HL-60 (cell line): Measurements from ENCODE around the gene YIPF4.

ENCODE experiments used
- DNase-seq, 2 experiments: peaks; one replicate each; pipeline ENCODE4 v3.0.0-alpha.2; 2010 to 2020; ENCODE audit warnings: low read depth in 1 of 2, low spot score in 1 of 2
- H3K27ac ChIP-seq: fragments of 250-450 bp; sonication (Bioruptor Pico); replicated peaks from 2 replicates; pipeline ENCODE4 v1.5.1; 2020; ENCODE audit warnings: mild to moderate bottlenecking, moderate library complexity
- H3K27me3 ChIP-seq: fragments of 250-450 bp; sonication (Bioruptor Pico); 2 replicates; pipeline ENCODE4 v1.5.1; 2021; ENCODE audit warnings: mild to moderate bottlenecking, moderate library complexity; ENCODE audit not compliant: insufficient read depth, poor library complexity, severe bottlenecking
- H3K4me3 ChIP-seq: replicated peaks from 2 replicates; pipeline ENCODE4 v1.5.1; 2011; ENCODE audit warnings: mild to moderate bottlenecking, control low read depth, low read length; ENCODE audit not compliant: insufficient read depth
- CTCF ChIP-seq: IDR thresholded peaks from one replicate; pipeline ENCODE4 v1.5.1; 2011; ENCODE audit warnings: low read length, control low read depth, inconsistent platforms; ENCODE audit not compliant: insufficient read depth
- GABPA ChIP-seq: IDR thresholded peaks from 2 replicates; pipeline ENCODE4 v1.6.1; 2012; ENCODE audit warnings: low read depth
- POLR2AphosphoS5 ChIP-seq: IDR thresholded peaks from 2 replicates; pipeline ENCODE4 v1.6.1; 2012; ENCODE audit warnings: low read depth
- REST ChIP-seq: IDR thresholded peaks from 2 replicates; pipeline ENCODE4 v1.6.1; 2012; ENCODE audit warnings: low read depth; ENCODE audit not compliant: insufficient replicate concordance
- SPI1 ChIP-seq: IDR thresholded peaks from 2 replicates; pipeline ENCODE4 v1.6.1; 2012; ENCODE audit warnings: low read depth, mild to moderate bottlenecking, borderline replicate concordance

YIPF4 gene

GRCh38 chr2:32237996-32238395 is 39.7 kb upstream of the YIPF4 start:
- DNase-seq, result no peak
- TF ChIP-seq POLR2AphosphoS5, result no peak
- TF ChIP-seq SPI1, result no peak
- no peak for TF ChIP-seq REST
- no peak for TF ChIP-seq GABPA
- TF ChIP-seq CTCF, result no peak
- Histone ChIP-seq H3K4me3 (no peak overlapping the region), H3K27ac (no peak overlapping the region), H3K27me3 (no peaks in the 10 kb centered on the region)

GRCh38 chr2:32242331-32242730 is 35.4 kb upstream of the YIPF4 start:
- H3K27ac ChIP-seq, result no peak overlapping the region
- H3K4me3 ChIP-seq, result no peak overlapping the region
- no peaks in the 10 kb centered on the region for H3K27me3 ChIP-seq
- DNase-seq, result no peak
- TF ChIP-seq POLR2AphosphoS5 (no peak), CTCF (no peak)

DNA sequence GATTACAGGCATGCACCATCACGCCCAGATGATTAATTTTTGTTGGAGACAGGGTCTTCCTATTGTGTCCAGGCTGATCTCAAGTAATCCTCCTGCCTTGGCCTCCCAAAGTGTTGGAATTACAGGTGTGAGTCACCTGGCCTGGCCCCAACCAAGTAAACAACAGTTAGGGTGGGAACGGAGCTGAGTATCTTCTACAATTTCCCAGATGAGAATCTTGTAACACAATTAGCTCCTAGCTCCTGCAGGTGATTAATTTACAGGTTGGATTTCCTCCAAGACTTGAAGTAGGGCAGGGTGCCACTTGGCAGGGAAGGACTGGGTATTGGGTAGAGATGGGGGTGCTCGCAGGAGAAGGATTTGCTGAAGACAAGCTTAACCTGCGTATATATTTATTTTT is 30.8 kb upstream of the YIPF4 start:
- no peaks in the 10 kb centered on the region for H3K27me3 ChIP-seq
- TF ChIP-seq REST, result no peak
- no peak for TF ChIP-seq CTCF
- no peak for TF ChIP-seq GABPA
- no peak for TF ChIP-seq SPI1
- no peak for TF ChIP-seq POLR2AphosphoS5
- DNase-seq, result no peak
- H3K4me3 ChIP-seq, result no peak overlapping the region
- no peak overlapping the region for H3K27ac ChIP-seq

DNA sequence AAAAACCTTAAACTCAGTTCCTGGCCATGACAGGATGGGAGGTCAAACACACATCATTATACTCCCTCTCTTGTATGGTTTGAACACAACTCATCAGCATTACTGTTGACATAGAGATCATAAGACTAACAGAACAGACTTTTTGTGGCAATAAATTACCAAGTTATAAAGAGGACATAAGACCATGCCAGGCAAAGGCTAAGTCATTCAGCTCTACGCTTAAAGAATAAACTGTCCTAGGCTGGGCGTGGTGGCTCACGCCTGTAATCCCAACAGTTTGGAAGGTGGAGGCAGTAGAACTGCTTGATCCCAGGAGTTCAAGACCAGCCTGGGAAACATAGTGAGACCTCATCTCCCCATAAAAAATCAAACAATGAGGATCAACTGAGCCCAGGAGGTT is 29.4 kb upstream of the YIPF4 start:
- no peak overlapping the region for H3K4me3 ChIP-seq
- no peak for DNase-seq
- TF ChIP-seq GABPA (no peak), CTCF (no peak), POLR2AphosphoS5 (no peak), REST (no peak), SPI1 (no peak)
- no peaks in the 10 kb centered on the region for H3K27me3 ChIP-seq
- no peak overlapping the region for H3K27ac ChIP-seq
